BJ (cell line): ENCODE data around the gene TLL1. TPM values are rescaled to one million over a fixed set of nuclear protein-coding genes. Genes with fewer than 3 reads are reported as not detected.

Experiments used
- CTCF ChIA-PET: fragments of 350-600 bp; formaldehyde crosslinking; extraction: SDS; loops from one replicate; lab custom pipeline; 2021; ENCODE audit warnings: antibody characterized with exemption, inconsistent platforms; lab: Yijun Ruan, JAX
- POLR2A ChIA-PET: fragments of 300-600 bp; sonication (Branson Sonifier 250); formaldehyde crosslinking; extraction: SDS; loops from one replicate; lab custom pipeline; 2021; ENCODE audit warnings: antibody characterized with exemption; lab: Charles Lee
- DNase-seq: peaks from one replicate; pipeline ENCODE4 v3.0.0-alpha.2; 2011; ENCODE audit warnings: low read depth
- H3K27me3 ChIP-seq: 2 replicates; pipeline ENCODE4 v1.6.0; 2011; ENCODE audit warnings: low read length; ENCODE audit not compliant: control insufficient read depth, insufficient read depth
- H3K36me3 ChIP-seq: 2 replicates; pipeline ENCODE4 v1.5.1; 2011; ENCODE audit warnings: low read length; ENCODE audit not compliant: control insufficient read depth, insufficient read depth
- H3K4me3 ChIP-seq: 2 replicates; pipeline ENCODE4 v1.5.1; 2011; ENCODE audit warnings: low read depth, mild to moderate bottlenecking, control low read depth, low read length
- polyA plus RNA-seq: library from polyadenylated mRNA; depleted of rRNA; stranded (reverse); fragments of >200 nt; gene quantifications from 2 replicates; pipeline ENCODE4 v1.2.3, GENCODE V29; 2011
- TF ChIP-seq, protein P1 (sequence below): IDR thresholded peaks from 2 replicates; pipeline ENCODE4 v1.5.1; 2011; ENCODE audit warnings: low read depth, mild to moderate bottlenecking, control low read depth, inconsistent platforms, low read length, moderate library complexity; ENCODE audit not compliant: insufficient read depth

The TLL1 gene
- polyA plus RNA-seq, 1 experiment, result 0.33 TPM

DNA sequence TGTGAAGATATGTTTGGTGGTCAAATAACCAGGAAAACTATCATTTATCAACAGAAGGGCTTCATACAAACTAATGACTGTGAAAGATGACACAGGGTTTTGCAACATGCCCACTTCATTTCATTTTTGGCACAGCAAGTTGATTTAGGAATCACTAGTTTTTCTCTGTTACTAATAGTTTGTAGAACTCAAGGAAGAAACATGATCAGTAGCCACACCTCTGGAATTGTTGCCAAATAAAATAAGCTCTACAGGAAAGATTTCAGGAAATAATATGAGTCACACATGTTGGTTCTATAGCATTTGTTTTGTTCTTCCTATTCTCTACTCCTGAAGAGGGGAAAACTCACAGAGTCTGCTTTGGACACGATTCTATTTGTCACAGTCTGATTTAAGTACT, 255.4 kb downstream of the TLL1 start:
- CTCF ChIA-PET, result no interaction called here

DNA sequence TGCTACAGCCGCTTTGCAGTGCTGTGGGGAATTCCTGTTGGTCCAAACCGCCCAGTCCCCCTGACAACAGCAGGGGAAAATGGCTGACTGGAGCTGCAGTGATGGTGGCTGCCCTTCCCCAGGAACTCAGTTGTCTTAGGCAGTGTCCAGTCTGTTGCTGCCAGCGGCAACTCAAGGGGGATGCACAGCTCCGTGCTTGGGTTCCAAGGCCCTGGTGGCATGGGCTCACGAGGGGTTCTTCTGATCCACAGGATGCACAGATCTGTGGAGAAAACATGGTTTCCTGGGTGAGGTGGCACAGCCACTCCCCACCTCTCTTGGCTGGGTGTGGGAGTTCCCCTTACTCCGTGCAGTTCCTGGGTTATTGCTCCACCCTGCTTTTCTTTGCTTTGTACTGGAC, 261.2 kb downstream of the TLL1 start:
- ChIA-PET POLR2A (no interaction called here), CTCF (no interaction called here)
- TF ChIP-seq, protein P1, sequence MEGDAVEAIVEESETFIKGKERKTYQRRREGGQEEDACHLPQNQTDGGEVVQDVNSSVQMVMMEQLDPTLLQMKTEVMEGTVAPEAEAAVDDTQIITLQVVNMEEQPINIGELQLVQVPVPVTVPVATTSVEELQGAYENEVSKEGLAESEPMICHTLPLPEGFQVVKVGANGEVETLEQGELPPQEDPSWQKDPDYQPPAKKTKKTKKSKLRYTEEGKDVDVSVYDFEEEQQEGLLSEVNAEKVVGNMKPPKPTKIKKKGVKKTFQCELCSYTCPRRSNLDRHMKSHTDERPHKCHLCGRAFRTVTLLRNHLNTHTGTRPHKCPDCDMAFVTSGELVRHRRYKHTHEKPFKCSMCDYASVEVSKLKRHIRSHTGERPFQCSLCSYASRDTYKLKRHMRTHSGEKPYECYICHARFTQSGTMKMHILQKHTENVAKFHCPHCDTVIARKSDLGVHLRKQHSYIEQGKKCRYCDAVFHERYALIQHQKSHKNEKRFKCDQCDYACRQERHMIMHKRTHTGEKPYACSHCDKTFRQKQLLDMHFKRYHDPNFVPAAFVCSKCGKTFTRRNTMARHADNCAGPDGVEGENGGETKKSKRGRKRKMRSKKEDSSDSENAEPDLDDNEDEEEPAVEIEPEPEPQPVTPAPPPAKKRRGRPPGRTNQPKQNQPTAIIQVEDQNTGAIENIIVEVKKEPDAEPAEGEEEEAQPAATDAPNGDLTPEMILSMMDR, result no peak
- no peaks in the 10 kb centered on the region for H3K27me3 ChIP-seq
- H3K36me3 ChIP-seq, result no peaks in the 10 kb centered on the region
- no peak for DNase-seq
- no peak overlapping the region for H3K4me3 ChIP-seq

More for the DNA sequence above, 255.4 kb downstream of the TLL1 start:
- POLR2A ChIA-PET, result no interaction called here
- Histone ChIP-seq H3K36me3 (no peaks in the 10 kb centered on the region), H3K27me3 (no peaks in the 10 kb centered on the region), H3K4me3 (no peak overlapping the region)
- TF ChIP-seq, protein P1, result no peak
- no peak for DNase-seq

DNA sequence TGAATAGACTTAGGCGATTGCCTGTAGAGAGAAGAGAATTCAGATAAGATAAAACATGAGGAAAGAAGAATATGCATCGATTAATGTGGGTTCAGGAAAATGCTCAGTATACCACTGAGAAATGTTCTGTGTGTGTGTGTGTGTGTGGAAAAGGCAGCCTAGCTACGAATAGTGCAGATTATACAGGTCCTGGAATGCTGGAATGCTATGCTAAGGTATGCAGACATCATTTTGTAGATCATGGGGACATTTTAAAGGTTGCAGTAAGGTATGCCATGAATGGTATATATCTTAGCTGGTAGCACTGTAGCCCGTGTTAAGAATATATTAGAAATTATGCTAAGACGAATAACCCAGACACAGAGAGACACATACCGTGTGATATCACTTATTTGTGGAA, 267.9 kb downstream of the TLL1 start:
- ChIA-PET CTCF (no interaction called here), POLR2A (no interaction called here)
- no peak for DNase-seq

DNA sequence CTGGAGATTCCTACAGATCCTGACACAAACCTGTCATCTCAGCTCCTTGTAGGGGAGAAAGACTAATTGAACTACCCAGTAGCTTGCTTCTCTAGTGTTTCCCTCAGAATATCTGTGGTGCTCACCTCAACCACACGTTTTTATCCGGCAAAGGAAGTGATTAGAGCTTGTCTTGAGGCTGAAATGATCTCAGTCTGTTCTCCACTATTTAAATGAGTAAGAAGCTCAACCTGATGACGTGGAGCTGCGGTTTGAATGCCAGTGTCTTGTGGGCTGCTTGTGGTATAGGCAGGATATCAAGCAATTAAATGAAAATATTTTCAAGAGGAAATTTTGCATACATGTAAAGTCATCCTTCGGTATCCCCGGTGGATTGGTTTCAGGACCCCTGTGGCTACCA, 270.2 kb downstream of the TLL1 start:
- no peaks in the 10 kb centered on the region for H3K27me3 ChIP-seq
- CTCF ChIA-PET, result no interaction called here
- peak; percentile 0 for DNase-seq
- H3K36me3 ChIP-seq, result no peaks in the 10 kb centered on the region
- POLR2A ChIA-PET, result interaction anchor here (0.6 kb wide), 1 partner anchor 198 kb away, joined by 3 read pairs; no protein-coding TSS in a partner anchor
- H3K4me3 ChIP-seq, result no peak overlapping the region
- TF ChIP-seq, protein P1, result no peak

More for the DNA sequence above, 267.9 kb downstream of the TLL1 start:
- TF ChIP-seq, protein P1, result no peak
- no peaks in the 10 kb centered on the region for H3K27me3 ChIP-seq
- no peak overlapping the region for H3K4me3 ChIP-seq
- no peaks in the 10 kb centered on the region for H3K36me3 ChIP-seq

DNA sequence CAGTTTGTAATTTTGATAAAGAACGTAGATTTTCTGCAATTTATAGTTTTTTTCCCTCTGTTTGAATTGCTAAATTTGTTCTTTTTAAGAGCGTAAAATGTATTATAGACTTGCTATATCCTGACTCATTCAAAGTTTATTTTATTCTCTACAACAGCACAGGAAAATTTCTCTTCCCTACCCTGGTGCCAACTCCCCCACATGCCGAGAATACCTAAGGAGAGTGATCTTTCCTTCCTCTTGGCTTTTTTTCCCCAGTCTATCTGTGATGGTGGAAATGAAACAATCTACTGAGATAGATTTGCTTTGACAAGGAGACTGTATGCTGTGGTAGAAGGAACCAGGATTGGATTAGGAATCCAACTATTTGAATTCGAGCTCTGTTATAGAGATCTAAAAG, 271.6 kb downstream of the TLL1 start:
- POLR2A ChIA-PET, result no interaction called here

More for the DNA sequence above, 271.6 kb downstream of the TLL1 start:
- TF ChIP-seq, protein P1, result no peak
- CTCF ChIA-PET, result no interaction called here
- no peaks in the 10 kb centered on the region for H3K27me3 ChIP-seq
- no peak overlapping the region for H3K4me3 ChIP-seq
- DNase-seq, result no peak
- H3K36me3 ChIP-seq, result no peaks in the 10 kb centered on the region
